M059J (cell line): Measurements from ENCODE around the gene SYNE2. TPM values are rescaled to one million over a fixed set of nuclear protein-coding genes. Genes with fewer than 3 reads are reported as not detected.
"Not testable (repeated sequence)": the region's sequence is repeated elsewhere in the genome, so short reads cannot be mapped to it uniquely, and the experiment has no call there.

Experiments
- DNase-seq: peaks from one replicate; pipeline ENCODE4 v3.0.0-alpha.2; 2012; ENCODE audit warnings: low read depth
- total RNA-seq: library from RNA; depleted of rRNA; stranded (reverse); fragments of >200 nt; shearing (Covaris generic); gene quantifications from 2 replicates; pipeline ENCODE4 v1.2.3, GENCODE V29; 2014

Gene SYNE2
- total RNA-seq, 1 experiment from 2014 or later: 20.2 TPM

- DNase-seq: no peak
Observed at GRCh38 chr14:64118892-64119291, 266.1 kb downstream of the SYNE2 start.

GRCh38 chr14:64119500-64119899, 266.7 kb downstream of the SYNE2 start:
- no peak for DNase-seq

- DNase-seq: no peak
Observed at GRCh38 chr14:64119980-64120379, 267.2 kb downstream of the SYNE2 start.

GRCh38 chr14:64123241-64123822, 270.5 kb downstream of the SYNE2 start:
- no peak for DNase-seq

GRCh38 chr14:64125270-64125669, 272.5 kb downstream of the SYNE2 start:
- DNase-seq: no peak

GRCh38 chr14:64126548-64126947, 273.7 kb downstream of the SYNE2 start:
- DNase-seq: no peak

- DNase-seq: peak; percentile 3
Observed at GRCh38 chr14:64137657-64138290, 285.0 kb downstream of the SYNE2 start.

- no peak for DNase-seq
Observed at GRCh38 chr14:64147126-64147790, 294.5 kb downstream of the SYNE2 start.

- no peak for DNase-seq
Observed at GRCh38 chr14:64149921-64150320, 297.1 kb downstream of the SYNE2 start.

GRCh38 chr14:64158608-64159007, 305.8 kb downstream of the SYNE2 start:
- DNase-seq: no peak

- DNase-seq: no peak
Observed at GRCh38 chr14:64159588-64159987, 306.8 kb downstream of the SYNE2 start.

GRCh38 chr14:64170181-64170580, 317.4 kb downstream of the SYNE2 start:
- no peak for DNase-seq

- DNase-seq: no peak
Observed at GRCh38 chr14:64174922-64175782, 322.3 kb downstream of the SYNE2 start.

- DNase-seq: no peak
Observed at GRCh38 chr14:64176330-64176729, 323.5 kb downstream of the SYNE2 start.

- peak; percentile 12 for DNase-seq
Observed at GRCh38 chr14:64178814-64179213, 326.0 kb downstream of the SYNE2 start.

- not testable (repeated sequence) for DNase-seq
Observed at GRCh38 chr14:64182908-64183307, 330.1 kb downstream of the SYNE2 start.

GRCh38 chr14:64184103-64184729, 331.4 kb downstream of the SYNE2 start:
- DNase-seq: no peak

GRCh38 chr14:64185184-64185583, 332.4 kb downstream of the SYNE2 start:
- DNase-seq: no peak

- no peak for DNase-seq
Observed at GRCh38 chr14:64186231-64187129, 333.7 kb downstream of the SYNE2 start.

- no peak for DNase-seq
Observed at GRCh38 chr14:64187331-64187730, 334.5 kb downstream of the SYNE2 start.
